Mesendoderm (in vitro differentiated cells): ENCODE results near the gene IL3RA.
"Not testable (repeated sequence)": the region's sequence is repeated elsewhere in the genome, so short reads cannot be mapped to it uniquely, and the experiment has no call there.

Experiments used
- DNase-seq: peaks from one replicate; pipeline ENCODE4 v3.0.0; 2013
- H2AK5ac ChIP-seq: 2 replicates; pipeline ENCODE4 v1.6.1; 2013; ENCODE audit warnings: low read length, inconsistent platforms
- H2BK120ac ChIP-seq: 2 replicates; pipeline ENCODE4 v1.6.1; 2013; ENCODE audit warnings: low read depth, mild to moderate bottlenecking, low read length, moderate library complexity, mixed read lengths
- H2BK15ac ChIP-seq: replicated peaks from 2 replicates; pipeline ENCODE4 v1.6.1; 2013; ENCODE audit warnings: low read depth, mild to moderate bottlenecking, moderate library complexity
- H2BK5ac ChIP-seq: 2 replicates; pipeline ENCODE4 v1.6.1; 2013; ENCODE audit warnings: low read length, inconsistent platforms
- H3K18ac ChIP-seq: 2 replicates; pipeline ENCODE4 v1.6.1; 2013; ENCODE audit warnings: mild to moderate bottlenecking, low read length, mixed read lengths
- H3K23ac ChIP-seq: one replicate; pipeline ENCODE4 v1.6.1; 2013; ENCODE audit warnings: low read length
- H3K27ac ChIP-seq: 2 replicates; pipeline ENCODE4 v1.5.1; 2013; ENCODE audit warnings: low read depth, mild to moderate bottlenecking, inconsistent platforms, low read length, moderate library complexity
- H3K27me3 ChIP-seq: 2 replicates; pipeline ENCODE4 v1.6.1; 2013; ENCODE audit warnings: low read length, control low read depth, mild to moderate bottlenecking, inconsistent platforms; ENCODE audit not compliant: insufficient read depth, poor library complexity
- H3K36me3 ChIP-seq: 2 replicates; pipeline ENCODE4 v1.6.1; 2013; ENCODE audit warnings: low read length, inconsistent platforms; ENCODE audit not compliant: control insufficient read depth, insufficient read depth
- H3K4ac ChIP-seq: one replicate; pipeline ENCODE4 v1.6.1; 2013; ENCODE audit warnings: low read depth, mild to moderate bottlenecking, low read length, moderate library complexity
- H3K4me1 ChIP-seq: 2 replicates; pipeline ENCODE4 v1.6.1; 2013; ENCODE audit warnings: low read depth, low read length, inconsistent platforms; ENCODE audit not compliant: control insufficient read depth
- H3K4me2 ChIP-seq: 2 replicates; pipeline ENCODE4 v1.6.1; 2013; ENCODE audit warnings: low read length
- H3K4me3 ChIP-seq: 2 replicates; pipeline ENCODE4 v1.5.1; 2013; ENCODE audit warnings: mild to moderate bottlenecking, low read length
- H3K56ac ChIP-seq: one replicate; pipeline ENCODE4 v1.6.1; 2013; ENCODE audit warnings: low read length
- H3K79me1 ChIP-seq: 2 replicates; pipeline ENCODE4 v1.6.1; 2013; ENCODE audit warnings: low read length, inconsistent platforms
- H3K79me2 ChIP-seq: 2 replicates; pipeline ENCODE4 v1.6.1; 2013; ENCODE audit warnings: mild to moderate bottlenecking, low read length; ENCODE audit not compliant: control insufficient read depth, insufficient read depth
- H3K9ac ChIP-seq: 2 replicates; pipeline ENCODE4 v1.6.1; 2013; ENCODE audit warnings: low read length, inconsistent platforms
- H4K5ac ChIP-seq: one replicate; pipeline ENCODE4 v1.6.1; 2013; ENCODE audit warnings: low read length
- H4K8ac ChIP-seq: one replicate; pipeline ENCODE4 v1.6.1; 2013; ENCODE audit warnings: low read depth, mild to moderate bottlenecking, control low read depth, low read length, moderate library complexity
- WGBS: extraction: QIAGEN DNeasy Blood & Tissue Kit; methylation state at CpG from one replicate; pipeline ENCODE4 v1.1.7; 2013; ENCODE audit warnings: low lambda C conversion rate, missing lambda C conversion rate; ENCODE audit not compliant: insufficient coverage; ENCODE audit errors: extremely low coverage; 5-methylcytosine and 5-hydroxymethylcytosine counted together

The IL3RA gene

GRCh38 chrX:1307626-1308340 lies 28.8 kb upstream of the IL3RA start:
- Histone ChIP-seq H2BK5ac (no peak overlapping the region), H3K36me3 (no peaks in the 10 kb centered on the region), H3K4ac (no peak overlapping the region), H3K4me1 (no peaks in the 10 kb centered on the region), H3K27ac (no peak overlapping the region), H3K79me1 (no peaks in the 10 kb centered on the region), H3K4me3 (no peak overlapping the region), H4K8ac (no peak overlapping the region), H2BK120ac (no peak overlapping the region), H3K9ac (no peak overlapping the region), H3K4me2 (no peak overlapping the region), H2BK15ac (no peak overlapping the region), H3K27me3 (no peaks in the 10 kb centered on the region), H4K5ac (no peak overlapping the region), H3K56ac (no peak overlapping the region), H2AK5ac (no peak overlapping the region), H3K23ac (no peak overlapping the region), H3K18ac (no peak overlapping the region), H3K79me2 (no peaks in the 10 kb centered on the region)
- DNase-seq, result no peak
- WGBS, result no CpG with 5 or more reads among the region's 10 CpGs

GRCh38 chrX:1308476-1308875 lies 28.1 kb upstream of the IL3RA start:
- DNase-seq, result no peak
- H3K79me1 ChIP-seq, result no peaks in the 10 kb centered on the region
- H2BK5ac ChIP-seq, result no peak overlapping the region
- no peak overlapping the region for H3K56ac ChIP-seq
- no peaks in the 10 kb centered on the region for H3K36me3 ChIP-seq
- H3K9ac ChIP-seq, result no peak overlapping the region
- H3K79me2 ChIP-seq, result no peaks in the 10 kb centered on the region
- no peak overlapping the region for H3K27ac ChIP-seq
- H4K5ac ChIP-seq, result no peak overlapping the region
- no peaks in the 10 kb centered on the region for H3K27me3 ChIP-seq
- H2BK15ac ChIP-seq, result no peak overlapping the region
- no peak overlapping the region for H3K18ac ChIP-seq
- no peak overlapping the region for H4K8ac ChIP-seq
- no peaks in the 10 kb centered on the region for H3K4me1 ChIP-seq
- H3K4me2 ChIP-seq, result no peak overlapping the region
- no peak overlapping the region for H3K23ac ChIP-seq
- H2AK5ac ChIP-seq, result no peak overlapping the region
- no peak overlapping the region for H2BK120ac ChIP-seq
- WGBS, result no CpG with 5 or more reads among the region's 8 CpGs
- H3K4me3 ChIP-seq, result no peak overlapping the region
- H3K4ac ChIP-seq, result no peak overlapping the region

GRCh38 chrX:1308917-1309316 lies 27.7 kb upstream of the IL3RA start:
- not testable (repeated sequence) for H3K56ac ChIP-seq, H3K79me2 ChIP-seq, H3K79me1 ChIP-seq, H2BK5ac ChIP-seq, H3K4ac ChIP-seq, H3K4me1 ChIP-seq, H3K18ac ChIP-seq, H4K8ac ChIP-seq, H3K4me2 ChIP-seq, H2AK5ac ChIP-seq, H2BK15ac ChIP-seq, H3K4me3 ChIP-seq, DNase-seq, H3K9ac ChIP-seq, H4K5ac ChIP-seq, H3K36me3 ChIP-seq, H2BK120ac ChIP-seq, H3K23ac ChIP-seq, H3K27ac ChIP-seq, H3K27me3 ChIP-seq
- WGBS, result no CpG with 5 or more reads among the region's 12 CpGs

GRCh38 chrX:1313788-1314187 lies 22.8 kb upstream of the IL3RA start:
- Histone ChIP-seq H2BK5ac (no peak overlapping the region), H3K27ac (no peak overlapping the region), H3K79me1 (no peaks in the 10 kb centered on the region), H2AK5ac (no peak overlapping the region), H3K79me2 (no peaks in the 10 kb centered on the region), H3K27me3 (no peaks in the 10 kb centered on the region), H4K5ac (no peak overlapping the region), H3K4me1 (no peaks in the 10 kb centered on the region), H2BK120ac (no peak overlapping the region), H3K23ac (no peak overlapping the region), H3K9ac (no peak overlapping the region), H2BK15ac (no peak overlapping the region), H3K56ac (no peak overlapping the region), H3K18ac (no peak overlapping the region), H4K8ac (no peak overlapping the region), H3K4me3 (no peak overlapping the region), H3K4me2 (no peak overlapping the region), H3K4ac (no peak overlapping the region), H3K36me3 (no peaks in the 10 kb centered on the region)
- no peak for DNase-seq
- no CpG with 5 or more reads among the region's 7 CpGs for WGBS

- H3K4me3 ChIP-seq, result no peak overlapping the region
- H3K56ac ChIP-seq, result no peak overlapping the region
- H4K8ac ChIP-seq, result no peak overlapping the region
- H3K27ac ChIP-seq, result no peak overlapping the region
- no peaks in the 10 kb centered on the region for H3K79me1 ChIP-seq
- no peaks in the 10 kb centered on the region for H3K27me3 ChIP-seq
- no peak overlapping the region for H3K4me2 ChIP-seq
- no CpG with 5 or more reads among the region's 18 CpGs for WGBS
- no peak overlapping the region for H2AK5ac ChIP-seq
- DNase-seq, result no peak
- H3K23ac ChIP-seq, result no peak overlapping the region
- H3K9ac ChIP-seq, result no peak overlapping the region
- no peak overlapping the region for H2BK15ac ChIP-seq
- H3K79me2 ChIP-seq, result no peaks in the 10 kb centered on the region
- no peak overlapping the region for H3K4ac ChIP-seq
- H2BK120ac ChIP-seq, result no peak overlapping the region
- H4K5ac ChIP-seq, result no peak overlapping the region
- no peaks in the 10 kb centered on the region for H3K4me1 ChIP-seq
- no peak overlapping the region for H2BK5ac ChIP-seq
- H3K36me3 ChIP-seq, result no peaks in the 10 kb centered on the region
- no peak overlapping the region for H3K18ac ChIP-seq
Measured at GRCh38 chrX:1316527-1316926, 20.1 kb upstream of the IL3RA start.

- Histone ChIP-seq H2BK120ac (no peak overlapping the region), H2BK5ac (no peak overlapping the region), H3K36me3 (no peaks in the 10 kb centered on the region), H3K9ac (no peak overlapping the region), H3K18ac (no peak overlapping the region), H3K4me1 (no peaks in the 10 kb centered on the region), H3K56ac (no peak overlapping the region), H3K79me2 (no peaks in the 10 kb centered on the region), H3K4me3 (no peak overlapping the region), H3K4ac (no peak overlapping the region), H3K4me2 (no peak overlapping the region), H2BK15ac (no peak overlapping the region), H2AK5ac (no peak overlapping the region), H3K27me3 (no peaks in the 10 kb centered on the region), H4K8ac (no peak overlapping the region), H4K5ac (no peak overlapping the region), H3K79me1 (no peaks in the 10 kb centered on the region), H3K23ac (no peak overlapping the region), H3K27ac (no peak overlapping the region)
- no peak for DNase-seq
- WGBS, result no CpG with 5 or more reads among the region's 13 CpGs
Measured at GRCh38 chrX:1321674-1322073, 14.9 kb upstream of the IL3RA start.
